PC-9 (cell line): ENCODE data around the gene RAB28. TPM values are rescaled to one million over a fixed set of nuclear protein-coding genes. Genes with fewer than 3 reads are reported as not detected.

Experiments
- BruUV-seq: library from RNA; stranded (reverse); fragments of 400-500 nt; replicated peaks from 2 replicates; lab custom pipeline; 2021; lab: Mats Ljungman, UMichigan
- CTCF ChIA-PET: fragments of 300-600 bp; sonication (Branson Sonifier 250); formaldehyde crosslinking; loops from one replicate; lab custom pipeline; 2022; ENCODE audit warnings: antibody characterized with exemption; lab: Charles Lee
- POLR2A ChIA-PET: fragments of 300-600 bp; sonication (Branson Sonifier 250); formaldehyde crosslinking; loops from one replicate; lab custom pipeline; 2022; ENCODE audit warnings: antibody characterized with exemption; ENCODE audit not compliant: unreplicated experiment; lab: Charles Lee
- DNase-seq, 2 experiments: peaks; one replicate each; pipeline versions ENCODE4 v3.0.0 to v3.0.0-alpha.2; 2015 to 2022; ENCODE audit warnings: mixed read lengths in 1 of 2
- H2AFZ ChIP-seq: fragments of 200-600 bp; sonication (generic); 2 replicates; pipeline ENCODE4 v1.8.1; 2017; ENCODE audit warnings: antibody characterized with exemption
- H3F3A ChIP-seq: fragments of 200-600 bp; sonication (generic); 2 replicates; pipeline ENCODE4 v1.8.1; 2017; ENCODE audit warnings: antibody characterized with exemption, mild to moderate bottlenecking, low read depth; ENCODE audit not compliant: insufficient read depth
- H3K27ac ChIP-seq: fragments of 200-600 bp; sonication (generic); 2 replicates; pipeline ENCODE4 v1.6.1; 2016; ENCODE audit warnings: mixed run types
- H3K27me3 ChIP-seq: fragments of 200-600 bp; sonication (generic); 2 replicates; pipeline ENCODE4 v1.6.1; 2016; ENCODE audit warnings: low read depth, mixed run types; ENCODE audit not compliant: insufficient read depth
- H3K36me3 ChIP-seq: fragments of 200-600 bp; sonication (generic); 2 replicates; pipeline ENCODE4 v1.6.1; 2016; ENCODE audit warnings: low read depth, mixed run types
- H3K4me1 ChIP-seq: fragments of 200-600 bp; sonication (generic); replicated peaks from 2 replicates; pipeline ENCODE4 v1.6.1; 2016; ENCODE audit warnings: mixed run types; ENCODE audit not compliant: insufficient read depth
- H3K4me2 ChIP-seq: fragments of 200-600 bp; sonication (generic); 2 replicates; pipeline ENCODE4 v1.6.1; 2017; ENCODE audit warnings: mixed run types
- H3K4me3 ChIP-seq: fragments of 200-600 bp; sonication (generic); 2 replicates; pipeline ENCODE4 v1.6.1; 2016; ENCODE audit warnings: mixed run types
- H3K79me2 ChIP-seq: fragments of 200-600 bp; sonication (generic); 2 replicates; pipeline ENCODE4 v1.6.1; 2017; ENCODE audit warnings: low read depth, mixed run types
- H3K9me2 ChIP-seq: fragments of 200-600 bp; sonication (generic); 2 replicates; pipeline ENCODE4 v1.8.1; 2017; ENCODE audit warnings: mild to moderate bottlenecking; ENCODE audit not compliant: insufficient read depth
- H3K9me3 ChIP-seq: fragments of 200-600 bp; sonication (generic); 2 replicates; pipeline ENCODE4 v1.8.1; 2016; ENCODE audit warnings: low read depth; ENCODE audit not compliant: insufficient read depth
- H4K20me1 ChIP-seq: fragments of 200-600 bp; sonication (generic); 2 replicates; pipeline ENCODE4 v1.8.1; 2017; ENCODE audit not compliant: insufficient read depth
- CTCF ChIP-seq: fragments of 200-600 bp; sonication (generic); conservative IDR thresholded peaks from 2 replicates; pipeline ENCODE4 v1.6.1; 2017; ENCODE audit warnings: mixed run types, antibody characterized with exemption, mild to moderate bottlenecking, moderate library complexity
- EZH2 ChIP-seq: fragments of 200-600 bp; sonication (generic); IDR thresholded peaks from 2 replicates; pipeline ENCODE4 v1.8.0; 2017; ENCODE audit warnings: antibody characterized with exemption, low read depth
- intact Hi-C: fragments of 100-400 bp; cut with micrococcal nuclease; formaldehyde crosslinking; loops from one replicate; pipeline ENCODE4 v1.10.0; 2022; ENCODE audit not compliant: unreplicated experiment
- total RNA-seq: library from RNA; stranded (reverse); gene quantifications from 2 replicates; pipeline ENCODE4 v1.2.3, GENCODE V29; 2021

Gene RAB28
- total RNA-seq, 1 experiment from 2014 or later: 17.5 TPM

- no peak for DNase-seq
- no peaks in the 10 kb centered on the region for H3K9me3 ChIP-seq
- no peaks in the 10 kb centered on the region for H3K36me3 ChIP-seq
- H3K4me2 ChIP-seq: no peak overlapping the region
- H3K4me1 ChIP-seq: no peaks in the 10 kb centered on the region
- BruUV-seq: no TSS peak
- no peaks in the 10 kb centered on the region for H3K9me2 ChIP-seq
- H2AFZ ChIP-seq: no peak overlapping the region
- no peaks in the 10 kb centered on the region for H3K27me3 ChIP-seq
- no peak overlapping the region for H3K27ac ChIP-seq
- CTCF ChIA-PET: interaction anchor here (0.6 kb wide), 1 partner anchor 187 kb away, joined by 4 read pairs; no protein-coding TSS in a partner anchor
- intact Hi-C loops: no loop called here
- no peak for TF ChIP-seq EZH2
- TF ChIP-seq CTCF: no peak
- H3K79me2 ChIP-seq: no peaks in the 10 kb centered on the region
- H4K20me1 ChIP-seq: no peaks in the 10 kb centered on the region
- no peak overlapping the region for H3K4me3 ChIP-seq
- POLR2A ChIA-PET: no interaction called here
- no peaks in the 10 kb centered on the region for H3F3A ChIP-seq
Observed at GRCh38 chr4:13522282-13523104, 38.4 kb upstream of the RAB28 start.

- no peak for DNase-seq
- TF ChIP-seq EZH2 (no peak), CTCF (no peak)
- Histone ChIP-seq H3K27ac (no peak overlapping the region), H3K9me2 (no peaks in the 10 kb centered on the region), H3K9me3 (no peaks in the 10 kb centered on the region), H3K4me1 (no peaks in the 10 kb centered on the region), H4K20me1 (no peaks in the 10 kb centered on the region), H3K36me3 (no peaks in the 10 kb centered on the region), H2AFZ (no peak overlapping the region), H3F3A (no peaks in the 10 kb centered on the region), H3K4me2 (no peak overlapping the region), H3K79me2 (no peaks in the 10 kb centered on the region), H3K4me3 (no peak overlapping the region), H3K27me3 (no peaks in the 10 kb centered on the region)
- BruUV-seq: no TSS peak
- POLR2A ChIA-PET: no interaction called here
- intact Hi-C loops: no loop called here
- CTCF ChIA-PET: no interaction called here
Observed at GRCh38 chr4:13521047-13521446, 36.9 kb upstream of the RAB28 start.

GRCh38 chr4:13516315-13516860 lies 32.2 kb upstream of the RAB28 start:
- Histone ChIP-seq H3K9me2 (no peaks in the 10 kb centered on the region), H3K27ac (no peak overlapping the region), H3K79me2 (no peaks in the 10 kb centered on the region), H3F3A (no peaks in the 10 kb centered on the region), H4K20me1 (no peaks in the 10 kb centered on the region), H3K9me3 (no peaks in the 10 kb centered on the region), H3K4me3 (no peak overlapping the region), H3K4me2 (no peak overlapping the region), H2AFZ (no peak overlapping the region), H3K36me3 (no peaks in the 10 kb centered on the region), H3K27me3 (no peaks in the 10 kb centered on the region), H3K4me1 (no peaks in the 10 kb centered on the region)
- POLR2A ChIA-PET: no interaction called here
- intact Hi-C loops: no loop called here
- no peak for DNase-seq
- no TSS peak for BruUV-seq
- TF ChIP-seq EZH2 (no peak), CTCF (no peak)
- CTCF ChIA-PET: no interaction called here
